T-helper 2 cell treated with Interferon-gamma antibody and Interleukin-4, amounts not matched to agents 5 μg/mL and 100 μg/mL, for 36 hours (primary cell): ENCODE data around the gene ANO7.

Experiments used
- DNase-seq: peaks from one replicate; pipeline ENCODE4 v3.0.0; 2021; ENCODE audit warnings: low spot score
- H3K27ac Mint-ChIP-seq: one replicate; pipeline ENCODE4 v1.8.0; 2021; ENCODE audit warnings: mild to moderate bottlenecking, mixed read lengths
- H3K27me3 Mint-ChIP-seq: one replicate; pipeline ENCODE4 v1.8.0; 2021; ENCODE audit warnings: low read depth, mixed read lengths
- H3K36me3 Mint-ChIP-seq: one replicate; pipeline ENCODE4 v1.8.0; 2021; ENCODE audit warnings: low read depth, mixed read lengths
- H3K4me1 Mint-ChIP-seq: one replicate; pipeline ENCODE4 v1.8.0; 2021; ENCODE audit warnings: low read depth, mixed read lengths
- H3K4me3 Mint-ChIP-seq: one replicate; pipeline ENCODE4 v1.8.0; 2022; ENCODE audit warnings: mild to moderate bottlenecking, moderate library complexity, mixed read lengths
- H3K9me3 Mint-ChIP-seq: one replicate; pipeline ENCODE4 v1.8.0; 2021; ENCODE audit warnings: mixed read lengths

Gene ANO7, protein sequence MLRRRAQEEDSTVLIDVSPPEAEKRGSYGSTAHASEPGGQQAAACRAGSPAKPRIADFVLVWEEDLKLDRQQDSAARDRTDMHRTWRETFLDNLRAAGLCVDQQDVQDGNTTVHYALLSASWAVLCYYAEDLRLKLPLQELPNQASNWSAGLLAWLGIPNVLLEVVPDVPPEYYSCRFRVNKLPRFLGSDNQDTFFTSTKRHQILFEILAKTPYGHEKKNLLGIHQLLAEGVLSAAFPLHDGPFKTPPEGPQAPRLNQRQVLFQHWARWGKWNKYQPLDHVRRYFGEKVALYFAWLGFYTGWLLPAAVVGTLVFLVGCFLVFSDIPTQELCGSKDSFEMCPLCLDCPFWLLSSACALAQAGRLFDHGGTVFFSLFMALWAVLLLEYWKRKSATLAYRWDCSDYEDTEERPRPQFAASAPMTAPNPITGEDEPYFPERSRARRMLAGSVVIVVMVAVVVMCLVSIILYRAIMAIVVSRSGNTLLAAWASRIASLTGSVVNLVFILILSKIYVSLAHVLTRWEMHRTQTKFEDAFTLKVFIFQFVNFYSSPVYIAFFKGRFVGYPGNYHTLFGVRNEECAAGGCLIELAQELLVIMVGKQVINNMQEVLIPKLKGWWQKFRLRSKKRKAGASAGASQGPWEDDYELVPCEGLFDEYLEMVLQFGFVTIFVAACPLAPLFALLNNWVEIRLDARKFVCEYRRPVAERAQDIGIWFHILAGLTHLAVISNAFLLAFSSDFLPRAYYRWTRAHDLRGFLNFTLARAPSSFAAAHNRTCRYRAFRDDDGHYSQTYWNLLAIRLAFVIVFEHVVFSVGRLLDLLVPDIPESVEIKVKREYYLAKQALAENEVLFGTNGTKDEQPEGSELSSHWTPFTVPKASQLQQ

DNA sequence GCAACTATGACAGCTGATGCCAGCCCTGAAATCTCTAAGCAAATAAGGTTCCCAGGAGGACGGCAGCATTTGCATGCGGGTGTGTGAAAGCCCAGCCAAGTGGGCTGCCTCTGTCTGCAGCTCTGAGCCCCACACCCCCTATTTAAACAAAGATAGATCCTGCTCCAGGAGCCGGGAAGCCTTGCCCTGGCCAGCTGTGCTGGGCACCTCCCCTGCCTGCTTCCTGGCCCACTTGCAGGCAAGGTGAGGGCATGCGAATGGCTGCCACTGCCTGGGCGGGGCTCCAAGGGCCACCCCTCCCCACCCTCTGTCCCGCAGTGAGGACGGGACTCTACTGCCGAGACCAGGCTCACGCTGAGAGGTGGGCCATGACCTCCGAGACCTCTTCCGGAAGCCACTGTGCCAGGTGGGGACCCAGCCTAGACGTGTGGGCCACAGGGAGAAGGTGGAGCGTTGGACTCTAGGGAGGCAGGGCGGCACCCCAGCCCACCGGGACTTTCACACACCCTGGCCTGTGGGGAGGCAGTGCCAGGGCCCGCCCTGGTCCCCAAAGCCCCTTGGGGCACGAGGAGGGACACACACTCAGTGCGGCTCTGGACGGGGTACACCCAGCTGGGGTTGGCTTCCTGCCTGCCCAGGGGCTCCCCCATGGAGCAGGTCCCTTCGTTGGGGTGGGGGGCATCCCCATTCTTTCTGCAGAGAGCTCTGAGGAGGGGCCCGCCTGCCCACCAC lies at the start of gene ANO7:
Gene ANO7, plus strand, starts transcription at position 317 of the 732 bp plus-strand sequence. CDS start 1,387 bp downstream, outside the sequence.
- no peaks in the 10 kb centered on the region for H3K4me1 Mint-ChIP-seq
- no peaks in the 10 kb centered on the region for H3K9me3 Mint-ChIP-seq
- no peaks in the 10 kb centered on the region for H3K27me3 Mint-ChIP-seq
- no peak for DNase-seq
- no peaks in the 10 kb centered on the region for H3K36me3 Mint-ChIP-seq
- no peak within 1 kb of the TSS for H3K4me3 Mint-ChIP-seq
- H3K27ac Mint-ChIP-seq: no peak within 1 kb of the TSS

DNA sequence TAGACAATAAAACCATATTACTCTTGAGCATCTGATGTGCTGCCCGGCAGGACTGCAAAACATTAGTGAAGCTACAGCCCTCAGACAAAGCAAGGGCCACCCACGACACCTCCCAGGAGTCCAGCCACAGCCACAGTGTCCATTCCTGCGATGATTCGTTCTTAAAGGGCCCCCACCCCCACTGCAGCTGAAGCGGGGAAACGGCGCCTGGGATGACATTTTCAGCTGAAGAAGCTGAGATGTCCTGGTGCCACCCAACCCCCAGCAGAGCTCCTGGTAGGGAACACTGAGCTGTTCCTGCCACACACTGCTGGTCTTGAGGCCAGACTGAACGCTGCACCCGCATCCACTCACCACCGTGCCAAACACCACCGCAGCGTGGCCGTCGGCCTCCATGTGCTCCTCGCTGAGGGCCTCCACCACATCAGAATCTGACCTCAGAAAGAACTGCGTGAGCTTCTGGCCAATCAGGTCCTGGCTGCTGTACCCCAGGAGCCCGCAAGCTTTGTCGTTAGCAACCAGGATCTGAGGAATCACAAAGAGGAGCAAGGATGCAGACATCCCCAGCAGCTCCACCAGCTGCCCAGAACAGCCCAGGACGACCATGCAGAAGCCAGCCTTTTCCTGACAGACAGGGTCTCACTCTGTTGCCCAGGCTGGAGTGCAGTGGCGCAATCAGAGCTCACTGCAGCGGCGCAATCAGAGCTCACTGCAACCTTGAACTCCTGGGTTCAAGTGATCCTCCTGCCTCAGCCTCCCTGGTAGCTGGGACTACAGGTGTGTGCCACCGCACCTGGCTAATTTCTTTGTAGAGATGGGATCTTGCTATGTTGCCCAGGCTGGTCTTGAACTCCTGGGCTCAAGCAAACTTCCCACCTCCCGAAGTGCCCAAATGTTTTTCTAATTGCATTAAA lies 48.7 kb upstream of the ANO7 start:
- peaks cover 7% of the 10 kb centered on the region for H3K36me3 Mint-ChIP-seq
- H3K9me3 Mint-ChIP-seq: no peaks in the 10 kb centered on the region
- no peak overlapping the region for H3K27ac Mint-ChIP-seq
- no peak for DNase-seq
- H3K4me3 Mint-ChIP-seq: no peak overlapping the region
- H3K4me1 Mint-ChIP-seq: no peaks in the 10 kb centered on the region
- H3K27me3 Mint-ChIP-seq: no peaks in the 10 kb centered on the region

- H3K4me3 Mint-ChIP-seq: no peak overlapping the region
- H3K9me3 Mint-ChIP-seq: no peaks in the 10 kb centered on the region
- no peaks in the 10 kb centered on the region for H3K27me3 Mint-ChIP-seq
- DNase-seq: no peak
- no peak overlapping the region for H3K27ac Mint-ChIP-seq
- no peaks in the 10 kb centered on the region for H3K4me1 Mint-ChIP-seq
- peaks cover 7% of the 10 kb centered on the region for H3K36me3 Mint-ChIP-seq
Measured at GRCh38 chr2:241140445-241140840, 48.0 kb upstream of the ANO7 start.

GRCh38 chr2:241141214-241141770 lies 47.2 kb upstream of the ANO7 start:
- H3K9me3 Mint-ChIP-seq: no peaks in the 10 kb centered on the region
- peaks cover 7% of the 10 kb centered on the region for H3K36me3 Mint-ChIP-seq
- no peak for DNase-seq
- no peaks in the 10 kb centered on the region for H3K27me3 Mint-ChIP-seq
- H3K4me1 Mint-ChIP-seq: peaks cover 2% of the 10 kb centered on the region
- H3K4me3 Mint-ChIP-seq: no peak overlapping the region
- H3K27ac Mint-ChIP-seq: no peak overlapping the region

DNA sequence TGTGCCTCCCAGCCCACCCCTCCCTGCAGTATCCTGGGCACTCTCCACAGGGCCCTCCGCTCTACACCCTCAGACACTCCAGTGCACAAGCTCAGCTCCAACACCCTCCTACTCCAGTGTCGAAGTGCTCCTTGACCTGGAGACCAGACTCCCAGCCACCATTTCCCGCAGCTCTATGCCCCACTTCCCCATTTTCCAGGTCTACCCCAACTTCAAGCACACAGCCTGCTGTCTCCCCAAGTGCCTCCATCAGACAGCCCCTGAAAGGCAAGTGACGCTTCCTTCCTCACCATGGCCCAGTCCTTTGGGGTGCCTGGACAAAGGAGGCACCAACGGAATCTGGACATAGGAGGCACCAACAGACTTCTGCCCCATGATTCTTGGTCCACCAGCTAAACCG lies 46.4 kb upstream of the ANO7 start:
- DNase-seq: no peak
- peaks cover 8% of the 10 kb centered on the region for H3K4me1 Mint-ChIP-seq
- H3K27ac Mint-ChIP-seq: no peak overlapping the region
- peaks cover 7% of the 10 kb centered on the region for H3K36me3 Mint-ChIP-seq
- no peak overlapping the region for H3K4me3 Mint-ChIP-seq
- H3K27me3 Mint-ChIP-seq: no peaks in the 10 kb centered on the region
- H3K9me3 Mint-ChIP-seq: no peaks in the 10 kb centered on the region

DNA sequence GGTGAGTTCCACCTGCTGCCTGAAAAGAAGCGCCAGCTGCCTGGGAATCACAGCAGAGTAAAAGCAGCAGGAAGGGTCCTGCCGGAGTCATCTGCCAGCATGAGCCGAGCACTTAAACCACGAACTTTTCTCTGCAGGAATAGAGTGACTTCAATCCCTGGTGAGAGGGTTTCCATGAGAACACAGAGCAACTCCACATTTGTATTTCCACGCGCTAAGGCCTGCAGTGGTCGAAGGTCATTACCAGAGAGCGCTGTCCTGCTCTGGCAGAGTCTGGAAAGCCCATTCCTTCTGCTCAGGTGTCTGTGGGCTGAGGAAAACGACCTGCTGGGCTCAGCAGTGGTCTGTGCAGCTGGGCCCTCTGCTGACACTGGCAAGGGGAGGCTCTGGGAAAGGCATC lies 45.9 kb upstream of the ANO7 start:
- H3K36me3 Mint-ChIP-seq: peaks cover 7% of the 10 kb centered on the region
- no peaks in the 10 kb centered on the region for H3K9me3 Mint-ChIP-seq
- no peak overlapping the region for H3K4me3 Mint-ChIP-seq
- no peaks in the 10 kb centered on the region for H3K27me3 Mint-ChIP-seq
- no peak for DNase-seq
- H3K4me1 Mint-ChIP-seq: peaks cover 8% of the 10 kb centered on the region
- H3K27ac Mint-ChIP-seq: no peak overlapping the region

DNA sequence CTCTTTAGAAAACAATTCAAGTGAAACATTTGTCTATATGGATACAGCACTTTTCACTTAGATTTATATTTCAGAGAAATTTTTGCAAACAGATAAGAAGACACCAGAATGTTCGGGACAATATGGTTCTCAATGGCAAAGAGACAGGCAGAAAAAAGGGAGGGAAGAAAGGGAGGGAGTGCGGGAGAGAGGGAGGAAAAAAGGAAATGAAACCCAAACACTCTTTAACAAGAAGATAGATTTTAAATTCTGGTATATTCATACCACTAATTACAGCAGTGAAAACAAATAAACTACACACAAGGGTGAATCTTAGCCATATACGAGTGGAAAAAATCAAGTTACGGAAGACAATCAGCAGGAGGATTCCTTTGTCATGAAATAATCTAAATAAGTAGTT lies 42.2 kb upstream of the ANO7 start:
- Mint-ChIP-seq H3K9me3 (no peaks in the 10 kb centered on the region), H3K27me3 (no peaks in the 10 kb centered on the region), H3K4me1 (peaks cover 23% of the 10 kb centered on the region), H3K36me3 (peaks cover 5% of the 10 kb centered on the region), H3K27ac (no peak overlapping the region), H3K4me3 (no peak overlapping the region)
- DNase-seq: no peak

DNA sequence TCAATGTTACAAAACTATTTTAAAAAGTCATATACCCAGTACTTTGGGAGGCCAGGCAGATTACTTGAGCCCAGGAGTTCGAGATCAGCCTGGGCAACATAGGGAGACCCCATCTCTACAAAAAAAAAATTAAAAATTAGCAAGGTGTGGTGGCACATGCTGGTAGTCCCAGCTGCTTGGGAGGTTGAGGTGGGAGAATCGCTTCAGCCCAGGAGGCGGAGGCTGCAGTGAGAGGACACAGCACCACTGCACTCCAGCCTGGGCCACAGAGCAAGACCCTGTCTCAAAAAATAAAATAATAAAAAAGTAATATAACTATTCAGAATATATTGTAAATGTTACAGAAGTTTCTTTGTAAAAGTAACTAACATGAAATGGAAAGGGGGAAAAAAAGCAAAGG lies 41.1 kb upstream of the ANO7 start:
- Mint-ChIP-seq H3K4me3 (no peak overlapping the region), H3K27ac (no peak overlapping the region), H3K36me3 (peaks cover 1% of the 10 kb centered on the region), H3K27me3 (no peaks in the 10 kb centered on the region), H3K4me1 (peaks cover 33% of the 10 kb centered on the region), H3K9me3 (no peaks in the 10 kb centered on the region)
- DNase-seq: no peak

DNA sequence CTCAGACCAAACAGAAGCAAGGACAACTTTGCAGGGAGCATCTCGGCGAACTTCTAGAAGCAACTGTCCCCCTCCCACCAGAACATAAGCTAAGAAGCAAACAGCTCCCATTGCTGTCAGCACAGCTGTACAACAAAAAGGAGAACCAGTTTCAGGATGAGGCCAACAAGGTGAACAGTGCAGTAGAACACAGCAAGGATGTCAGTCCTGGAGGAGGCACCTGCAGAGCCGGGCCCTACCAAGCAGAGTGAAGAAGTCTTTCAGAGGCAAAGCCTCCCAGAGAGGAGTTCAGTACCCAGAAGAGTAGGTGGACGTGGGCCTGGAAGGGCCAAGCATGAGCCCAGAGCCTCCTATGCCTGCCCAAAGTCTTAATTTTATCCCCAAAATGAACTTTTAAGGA lies 40.2 kb upstream of the ANO7 start:
- DNase-seq: no peak
- H3K4me3 Mint-ChIP-seq: peak overlapping the region; percentile 98
- peaks cover 3% of the 10 kb centered on the region for H3K36me3 Mint-ChIP-seq
- H3K9me3 Mint-ChIP-seq: no peaks in the 10 kb centered on the region
- H3K27me3 Mint-ChIP-seq: no peaks in the 10 kb centered on the region
- H3K27ac Mint-ChIP-seq: peak overlapping the region; percentile 89
- H3K4me1 Mint-ChIP-seq: peaks cover 37% of the 10 kb centered on the region

DNA sequence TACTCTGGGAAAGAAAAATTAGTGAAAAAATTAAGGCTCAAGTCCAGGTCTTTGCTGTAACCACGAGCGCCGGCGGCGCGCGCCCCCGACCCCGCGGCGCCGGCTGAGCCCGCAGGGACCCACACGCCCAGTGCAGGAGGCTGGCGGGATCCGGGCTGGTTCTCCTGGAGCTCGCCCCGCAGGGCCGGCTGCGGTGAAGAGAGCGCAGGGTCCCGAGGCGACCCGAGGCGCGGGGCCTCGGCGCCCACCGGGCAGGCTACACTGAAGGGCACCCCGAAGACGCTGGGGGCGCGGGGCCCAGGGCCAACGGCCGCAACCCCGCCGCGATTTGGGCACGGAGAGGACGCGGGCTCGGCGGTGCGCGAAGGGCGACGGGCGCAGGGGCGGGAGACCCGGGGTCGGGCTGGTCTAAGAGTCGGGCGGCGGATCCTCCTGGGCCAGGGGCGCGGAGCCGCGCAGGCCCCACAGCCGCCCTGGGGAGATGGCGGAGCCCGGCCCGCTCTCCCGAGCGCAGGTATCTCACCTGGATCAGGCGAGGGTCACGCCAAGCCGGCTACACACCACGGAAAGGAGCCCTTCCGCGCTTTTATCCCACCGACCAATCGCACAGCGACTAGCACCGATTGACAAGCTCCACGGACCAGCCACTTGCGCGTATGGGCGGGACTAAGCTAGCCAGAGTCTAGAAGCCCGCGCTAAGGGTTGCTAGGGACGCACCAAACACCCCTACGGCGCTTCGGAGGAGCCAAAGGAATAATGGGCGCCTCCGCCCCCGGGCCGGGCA lies 39.4 kb upstream of the ANO7 start, which contains the start of gene PASK:
Gene PASK, minus strand, starts transcription at position 582 of the 784 bp plus-strand sequence. CDS start 6,440 bp downstream, outside the sequence.
- H3K27ac Mint-ChIP-seq: peak within 1 kb of the TSS; percentile 93
- peaks cover 41% of the 10 kb centered on the region for H3K4me1 Mint-ChIP-seq
- H3K4me3 Mint-ChIP-seq: peak within 1 kb of the TSS; percentile 98
- peaks cover 7% of the 10 kb centered on the region for H3K36me3 Mint-ChIP-seq
- no peaks in the 10 kb centered on the region for H3K27me3 Mint-ChIP-seq
- peak; percentile 94 for DNase-seq
- no peaks in the 10 kb centered on the region for H3K9me3 Mint-ChIP-seq

- Mint-ChIP-seq H3K36me3 (peaks cover 7% of the 10 kb centered on the region), H3K4me3 (peak overlapping the region; percentile 90), H3K4me1 (peaks cover 41% of the 10 kb centered on the region), H3K27me3 (no peaks in the 10 kb centered on the region), H3K9me3 (no peaks in the 10 kb centered on the region), H3K27ac (peak overlapping the region; percentile 84)
- no peak for DNase-seq
Measured at GRCh38 chr2:241149675-241149924, 38.9 kb upstream of the ANO7 start.

DNA sequence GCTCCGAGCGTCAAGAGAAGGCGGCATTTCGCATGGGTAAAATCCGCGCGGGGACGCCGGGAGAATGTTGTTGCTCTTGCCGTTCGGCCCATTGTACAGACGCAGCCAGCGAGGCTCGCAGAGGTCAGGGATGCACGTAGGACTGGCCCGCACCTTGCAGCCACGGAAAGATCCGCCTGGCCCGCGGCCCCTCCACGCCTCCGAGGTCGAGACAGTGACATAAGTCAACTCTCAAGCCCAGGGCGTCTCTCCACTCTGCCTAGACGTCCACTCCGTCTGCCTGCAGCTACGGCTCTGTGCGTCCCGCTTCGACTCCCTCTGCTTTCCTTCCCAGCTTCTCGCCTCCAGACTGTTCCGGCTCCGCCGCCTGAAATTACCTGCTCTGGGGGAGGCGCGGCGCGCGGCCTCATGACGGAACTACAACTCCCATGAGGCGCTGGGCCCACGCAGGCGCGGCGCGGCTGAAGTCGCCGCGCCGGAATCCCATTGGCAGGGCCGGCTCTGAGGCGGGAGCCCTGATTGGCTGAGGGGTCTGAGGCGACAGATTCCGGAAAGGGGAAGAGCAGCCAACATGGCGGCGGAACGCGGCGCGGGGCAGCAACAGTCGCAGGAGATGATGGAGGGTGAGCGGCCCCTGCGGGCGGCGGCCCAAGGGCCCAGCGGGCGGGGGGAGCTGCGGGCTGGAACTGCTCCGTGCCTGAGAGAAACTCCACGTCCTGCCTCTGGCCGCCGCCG lies 38.4 kb upstream of the ANO7 start, which contains the start of gene PPP1R7:
Gene PPP1R7, plus strand, starts transcription at position 543 of the 735 bp plus-strand sequence. Its CDS starts 29 bp downstream, at position 572.
- DNase-seq: peak; percentile 92
- H3K36me3 Mint-ChIP-seq: peaks cover 10% of the 10 kb centered on the region
- peaks cover 45% of the 10 kb centered on the region for H3K4me1 Mint-ChIP-seq
- peak within 1 kb of the TSS; percentile 93 for H3K27ac Mint-ChIP-seq
- no peaks in the 10 kb centered on the region for H3K27me3 Mint-ChIP-seq
- H3K9me3 Mint-ChIP-seq: no peaks in the 10 kb centered on the region
- H3K4me3 Mint-ChIP-seq: peak within 1 kb of the TSS; percentile 91
